Astrocyte (in vitro differentiated cells and primary cell): ENCODE data around the gene IDS. TPM values are rescaled to one million over a fixed set of nuclear protein-coding genes. Genes with fewer than 3 reads are reported as not detected.
"Not testable (repeated sequence)": the region's sequence is repeated elsewhere in the genome, so short reads cannot be mapped to it uniquely, and the experiment has no call there.

Experiments
- DNase-seq: peaks from one replicate; pipeline ENCODE4 v3.0.0-alpha.2; 2010; ENCODE audit warnings: low read depth
- FAIRE-seq: peaks from 2 replicates; lab custom pipeline; 2011; peaks lifted over from hg19 to GRCh38; lab: Jason Lieb, UNC
- H2AFZ ChIP-seq: 2 replicates; pipeline ENCODE4 v1.6.0; 2012; ENCODE audit warnings: low read depth, low read length, inconsistent platforms
- H3K27ac ChIP-seq: 2 replicates; pipeline ENCODE4 v1.5.1; 2011; ENCODE audit warnings: low read depth, low read length, inconsistent platforms
- H3K27me3 ChIP-seq: 2 replicates; pipeline ENCODE4 v1.6.0; 2011; ENCODE audit warnings: low read length, inconsistent platforms; ENCODE audit not compliant: insufficient read depth
- H3K36me3 ChIP-seq: 2 replicates; pipeline ENCODE4 v1.5.1; 2011; ENCODE audit warnings: low read length, inconsistent platforms; ENCODE audit not compliant: insufficient read depth
- H3K4me1 ChIP-seq: 2 replicates; pipeline ENCODE4 v1.5.1; 2011; ENCODE audit warnings: low read length, inconsistent platforms; ENCODE audit not compliant: insufficient read depth
- H3K4me2 ChIP-seq: 2 replicates; pipeline ENCODE4 v1.6.0; 2012; ENCODE audit warnings: low read length, inconsistent platforms
- H3K4me3 ChIP-seq: 2 replicates; pipeline ENCODE4 v1.5.1; 2011; ENCODE audit warnings: low read depth, mild to moderate bottlenecking, low read length, inconsistent platforms; ENCODE audit not compliant: insufficient read depth
- H3K79me2 ChIP-seq: 2 replicates; pipeline ENCODE4 v1.6.0; 2012; ENCODE audit warnings: mild to moderate bottlenecking, low read length, inconsistent platforms; ENCODE audit not compliant: insufficient read depth
- H3K9ac ChIP-seq: 2 replicates; pipeline ENCODE4 v1.6.0; 2012; ENCODE audit warnings: mild to moderate bottlenecking, low read length, inconsistent platforms
- H3K9me3 ChIP-seq: 2 replicates; pipeline ENCODE4 v1.5.1; 2012; ENCODE audit warnings: low read depth, mild to moderate bottlenecking, low read length, inconsistent platforms; ENCODE audit not compliant: insufficient read depth
- H4K20me1 ChIP-seq: 2 replicates; pipeline ENCODE4 v1.6.0; 2012; ENCODE audit warnings: low read length, inconsistent platforms; ENCODE audit not compliant: insufficient read depth
- H3K27ac Mint-ChIP-seq: one replicate; pipeline ENCODE4 v1.8.0; 2021; ENCODE audit warnings: mild to moderate bottlenecking, mixed read lengths; ENCODE audit not compliant: unreplicated experiment
- H3K27me3 Mint-ChIP-seq: one replicate; pipeline ENCODE4 v1.8.0; 2021; ENCODE audit warnings: low read depth, mixed read lengths; ENCODE audit not compliant: unreplicated experiment
- H3K36me3 Mint-ChIP-seq: one replicate; pipeline ENCODE4 v1.8.0; 2021; ENCODE audit warnings: low read depth, mixed read lengths; ENCODE audit not compliant: unreplicated experiment
- H3K4me1 Mint-ChIP-seq: one replicate; pipeline ENCODE4 v1.8.0; 2021; ENCODE audit warnings: low read depth, mixed read lengths; ENCODE audit not compliant: unreplicated experiment
- H3K4me3 Mint-ChIP-seq: one replicate; pipeline ENCODE4 v1.8.0; 2021; ENCODE audit warnings: mild to moderate bottlenecking, moderate library complexity, mixed read lengths; ENCODE audit not compliant: unreplicated experiment
- H3K9me3 Mint-ChIP-seq: one replicate; pipeline ENCODE4 v1.8.0; 2021; ENCODE audit warnings: mild to moderate bottlenecking, mixed read lengths; ENCODE audit not compliant: unreplicated experiment
- CTCF ChIP-seq: IDR thresholded peaks from 2 replicates; pipeline ENCODE4 v1.5.1; 2011; ENCODE audit warnings: low read depth, mild to moderate bottlenecking, inconsistent platforms, low read length, moderate library complexity; ENCODE audit not compliant: insufficient read depth
- EZH2 ChIP-seq: IDR thresholded peaks from 2 replicates; pipeline ENCODE4 v1.6.1; 2012; ENCODE audit warnings: mild to moderate bottlenecking, low read length, inconsistent platforms; ENCODE audit not compliant: insufficient read depth
- total RNA-seq: library from RNA; stranded (reverse); gene quantifications from 2 replicates; pipeline ENCODE4 v1.2.1, GENCODE V29; 2021

IDS gene
- total RNA-seq, 1 donor from 2014 or later = 130 TPM

GRCh38 chrX:149540131-149540620 is 35.1 kb upstream of the IDS start:
- FAIRE-seq (no peak), DNase-seq (no peak)
- Histone ChIP-seq H3K9ac (peak overlapping the region; percentile 90), H3K79me2 (no peaks in the 10 kb centered on the region), H3K4me2 (peak overlapping the region; percentile 87), H4K20me1 (no peaks in the 10 kb centered on the region), H2AFZ (no peak overlapping the region), H3K27me3 (no peaks in the 10 kb centered on the region), H3K4me3 (peak overlapping the region; percentile 75), H3K4me1 (no peaks in the 10 kb centered on the region), H3K9me3 (no peaks in the 10 kb centered on the region), H3K36me3 (no peaks in the 10 kb centered on the region), H3K27ac (peak overlapping the region; percentile 93)
- Mint-ChIP-seq H3K27ac (peak overlapping the region; percentile 99), H3K4me3 (peak overlapping the region; percentile 88), H3K27me3 (no peaks in the 10 kb centered on the region), H3K36me3 (peaks cover 2% of the 10 kb centered on the region), H3K9me3 (no peaks in the 10 kb centered on the region), H3K4me1 (no peaks in the 10 kb centered on the region)
- TF ChIP-seq CTCF = no peak
- no peak for TF ChIP-seq EZH2

- H4K20me1 ChIP-seq = no peaks in the 10 kb centered on the region
- H3K27ac Mint-ChIP-seq = peak overlapping the region; percentile 53
- no peaks in the 10 kb centered on the region for H3K4me1 ChIP-seq
- H3K36me3 Mint-ChIP-seq = no peaks in the 10 kb centered on the region
- no peak for TF ChIP-seq EZH2
- TF ChIP-seq CTCF = no peak
- H3K4me2 ChIP-seq = peak overlapping the region; percentile 83
- no peaks in the 10 kb centered on the region for H3K27me3 Mint-ChIP-seq
- no peaks in the 10 kb centered on the region for H3K9me3 Mint-ChIP-seq
- no peaks in the 10 kb centered on the region for H3K79me2 ChIP-seq
- H2AFZ ChIP-seq = no peak overlapping the region
- peak overlapping the region; percentile 85 for H3K4me3 Mint-ChIP-seq
- peak overlapping the region; percentile 67 for H3K9ac ChIP-seq
- no peak for FAIRE-seq
- no peaks in the 10 kb centered on the region for H3K9me3 ChIP-seq
- no peaks in the 10 kb centered on the region for H3K27me3 ChIP-seq
- no peaks in the 10 kb centered on the region for H3K4me1 Mint-ChIP-seq
- no peaks in the 10 kb centered on the region for H3K36me3 ChIP-seq
- H3K4me3 ChIP-seq = peak overlapping the region; percentile 51
- H3K27ac ChIP-seq = peak overlapping the region; percentile 68
- DNase-seq = peak; percentile 89
These were observed 34.4 kb upstream of the IDS start for GRCh38 chrX:149539283-149540130.

GRCh38 chrX:149537474-149537873 is 32.4 kb upstream of the IDS start:
- not testable (repeated sequence) for H3K27me3 Mint-ChIP-seq, H3K36me3 ChIP-seq, H3K4me2 ChIP-seq, H3K79me2 ChIP-seq, H3K9me3 ChIP-seq, H3K4me3 Mint-ChIP-seq, H2AFZ ChIP-seq, FAIRE-seq, H3K9ac ChIP-seq, H3K4me1 Mint-ChIP-seq, H3K27ac Mint-ChIP-seq, H3K4me1 ChIP-seq, H3K27me3 ChIP-seq, DNase-seq, H3K9me3 Mint-ChIP-seq, H3K36me3 Mint-ChIP-seq, H3K27ac ChIP-seq, H3K4me3 ChIP-seq, H4K20me1 ChIP-seq

GRCh38 chrX:149534926-149535602 is 30.0 kb upstream of the IDS start:
- not testable (repeated sequence) for H3K27ac ChIP-seq, H3K27me3 Mint-ChIP-seq, DNase-seq, H3K4me2 ChIP-seq, H3K4me1 Mint-ChIP-seq, H3K36me3 Mint-ChIP-seq, H3K9ac ChIP-seq, H3K36me3 ChIP-seq, H3K9me3 ChIP-seq, H3K4me3 ChIP-seq, H3K79me2 ChIP-seq, H3K27me3 ChIP-seq, H3K9me3 Mint-ChIP-seq, H3K4me1 ChIP-seq, H2AFZ ChIP-seq, H3K27ac Mint-ChIP-seq, H4K20me1 ChIP-seq, H3K4me3 Mint-ChIP-seq
- FAIRE-seq = peak; percentile 52
